ENCODE data around the gene RIC8A.

The RIC8A gene

GRCh38 chr11:249062-249461 is 41.6 kb downstream of the RIC8A start:
- no peak for TF ChIP-seq CTCF (IDR thresholded peaks at IDR 0.05)

GRCh38 chr11:250274-250673 is 42.8 kb downstream of the RIC8A start:
- no peak for TF ChIP-seq CTCF (IDR thresholded peaks at IDR 0.05)

GRCh38 chr11:250740-251299 is 43.3 kb downstream of the RIC8A start:
- peak; percentile 64 for TF ChIP-seq CTCF (IDR thresholded peaks at IDR 0.05)

- TF ChIP-seq CTCF (IDR thresholded peaks at IDR 0.05): no peak
Observed at GRCh38 chr11:251550-251949, 44.0 kb downstream of the RIC8A start.

GRCh38 chr11:252666-253065 is 45.2 kb downstream of the RIC8A start:
- TF ChIP-seq CTCF (IDR thresholded peaks at IDR 0.05): no peak

- no peak for TF ChIP-seq CTCF (IDR thresholded peaks at IDR 0.05)
Observed at GRCh38 chr11:253160-253885, 45.8 kb downstream of the RIC8A start.

GRCh38 chr11:253886-254270 is 46.4 kb downstream of the RIC8A start:
- TF ChIP-seq CTCF (IDR thresholded peaks at IDR 0.05): no peak
